ENCODE results near the gene RPA1.
"Not testable (repeated sequence)": the region's sequence is repeated elsewhere in the genome, so short reads cannot be mapped to it uniquely, and the experiment has no call there.

DNA sequence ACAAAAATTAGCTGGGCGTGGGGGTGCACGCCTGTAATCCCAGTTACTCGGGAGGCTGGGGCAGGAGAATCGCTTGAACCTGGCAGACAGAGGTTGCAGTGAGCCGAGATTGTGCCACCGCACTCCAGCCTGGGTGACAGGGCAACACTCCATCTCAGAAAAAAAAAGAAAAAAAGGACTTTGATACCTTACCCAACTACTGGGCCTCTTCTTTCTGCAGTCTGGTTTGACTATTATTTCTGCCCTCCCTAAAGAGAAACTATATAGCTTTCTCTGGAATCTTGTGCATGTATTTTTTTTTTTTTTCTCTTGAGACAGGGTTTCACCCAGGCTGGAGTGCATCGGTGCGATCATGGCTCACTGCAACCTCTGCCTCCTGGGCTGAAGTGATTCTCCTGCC lies 32.0 kb upstream of the RPA1 start:
- TF ChIP-seq POLR2A (IDR thresholded peaks at IDR 0.05; ENCODE audit: low read depth, low read length); TAF1 (IDR thresholded peaks at IDR 0.05; ENCODE audit: borderline replicate concordance, low read depth, low read length); POLR2AphosphoS5 (IDR thresholded peaks at IDR 0.05; ENCODE audit: low read depth, low read length): not testable (repeated sequence)
